OCI-LY7 (cell line): Measurements from ENCODE around the gene CARNS1.

Source experiments
- EZH2phosphoT487 ChIP-seq: fragments of 200-600 bp; sonication (generic); IDR thresholded peaks from 2 replicates; pipeline ENCODE4 v1.6.1; 2018; ENCODE audit warnings: low read depth, borderline replicate concordance, mild to moderate bottlenecking, mixed run types, antibody characterized with exemption, low read length, moderate library complexity, mixed read lengths
- TF ChIP-seq, protein P1 (sequence below): fragments of 200-600 bp; sonication (generic); conservative IDR thresholded peaks from 2 replicates; pipeline ENCODE4 v1.5.1; 2014; ENCODE audit warnings: mild to moderate bottlenecking, antibody characterized with exemption, low read length, moderate library complexity, mixed read lengths

DNA sequence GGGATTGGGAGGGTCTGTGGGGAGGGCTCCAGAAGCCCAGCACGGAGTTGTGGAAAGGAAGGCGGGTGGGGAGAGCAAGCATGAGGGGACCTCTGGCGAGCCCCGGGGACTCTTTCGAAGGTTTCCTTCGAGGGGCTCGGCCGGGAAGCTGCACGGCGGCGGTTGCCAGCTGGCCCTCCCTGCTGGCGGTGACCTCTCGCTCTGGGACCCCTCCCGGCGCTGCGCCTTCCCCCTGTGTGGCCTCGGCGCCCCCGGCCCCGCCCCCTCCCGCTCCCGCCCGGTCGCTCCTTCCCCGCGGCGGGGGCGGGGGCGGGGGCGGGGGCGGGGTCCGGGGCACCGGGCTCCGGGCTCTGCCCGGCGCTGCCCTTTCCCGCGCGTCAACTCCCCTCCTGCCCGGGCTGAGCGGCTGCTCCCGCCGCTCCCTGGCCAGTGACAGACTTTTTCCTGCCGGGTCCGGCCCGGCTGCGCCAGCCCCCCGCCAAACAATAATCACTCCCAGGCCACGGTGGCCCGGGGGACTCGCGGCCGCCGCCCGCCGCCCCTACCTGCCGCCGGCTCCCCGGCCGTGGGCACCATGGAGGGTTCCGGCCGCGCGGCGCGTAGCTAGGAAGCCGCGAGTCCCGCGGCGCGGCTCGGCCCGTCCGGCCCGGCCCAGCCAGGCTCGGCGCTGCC is 43.0 kb upstream of the CARNS1 start:
- TF ChIP-seq, protein P1, sequence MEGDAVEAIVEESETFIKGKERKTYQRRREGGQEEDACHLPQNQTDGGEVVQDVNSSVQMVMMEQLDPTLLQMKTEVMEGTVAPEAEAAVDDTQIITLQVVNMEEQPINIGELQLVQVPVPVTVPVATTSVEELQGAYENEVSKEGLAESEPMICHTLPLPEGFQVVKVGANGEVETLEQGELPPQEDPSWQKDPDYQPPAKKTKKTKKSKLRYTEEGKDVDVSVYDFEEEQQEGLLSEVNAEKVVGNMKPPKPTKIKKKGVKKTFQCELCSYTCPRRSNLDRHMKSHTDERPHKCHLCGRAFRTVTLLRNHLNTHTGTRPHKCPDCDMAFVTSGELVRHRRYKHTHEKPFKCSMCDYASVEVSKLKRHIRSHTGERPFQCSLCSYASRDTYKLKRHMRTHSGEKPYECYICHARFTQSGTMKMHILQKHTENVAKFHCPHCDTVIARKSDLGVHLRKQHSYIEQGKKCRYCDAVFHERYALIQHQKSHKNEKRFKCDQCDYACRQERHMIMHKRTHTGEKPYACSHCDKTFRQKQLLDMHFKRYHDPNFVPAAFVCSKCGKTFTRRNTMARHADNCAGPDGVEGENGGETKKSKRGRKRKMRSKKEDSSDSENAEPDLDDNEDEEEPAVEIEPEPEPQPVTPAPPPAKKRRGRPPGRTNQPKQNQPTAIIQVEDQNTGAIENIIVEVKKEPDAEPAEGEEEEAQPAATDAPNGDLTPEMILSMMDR, result no peak
- TF ChIP-seq EZH2phosphoT487, result no peak
